Germinal center (tissue), 1 donor: ENCODE data around the gene TMED1.
A peak's percentile ranks its signal among the peaks of the same experiment; 100 is the strongest.
"Not testable (repeated sequence)": the region's sequence is repeated elsewhere in the genome, so short reads cannot be mapped to it uniquely, and the experiment has no call there.

Experiments used
- DNase-seq: peaks from one replicate; pipeline ENCODE4 v3.0.0; 2012; ENCODE audit warnings: mixed read lengths, low spot score

Gene TMED1

GRCh38 chr19:10862561-10863106, 26.6 kb upstream of the TMED1 start:
- no peak for DNase-seq

GRCh38 chr19:10861103-10861651, 25.2 kb upstream of the TMED1 start:
- DNase-seq = peak; percentile 44

- DNase-seq = peak; percentile 61
Observed at GRCh38 chr19:10858204-10858828, 22.3 kb upstream of the TMED1 start.

GRCh38 chr19:10856899-10857298, 20.9 kb upstream of the TMED1 start:
- DNase-seq = not testable (repeated sequence)

- peak; percentile 48 for DNase-seq
Observed at GRCh38 chr19:10855879-10856522, 20.0 kb upstream of the TMED1 start.

GRCh38 chr19:10854350-10855089, 18.5 kb upstream of the TMED1 start:
- no peak for DNase-seq

GRCh38 chr19:10852941-10853340, 16.9 kb upstream of the TMED1 start:
- no peak for DNase-seq

- no peak for DNase-seq
Observed at GRCh38 chr19:10852098-10852800, 16.2 kb upstream of the TMED1 start.

GRCh38 chr19:10850631-10851030, 14.6 kb upstream of the TMED1 start:
- DNase-seq = no peak

GRCh38 chr19:10848230-10848856, 12.3 kb upstream of the TMED1 start, which contains the start of gene C19orf38:
C19orf38 (plus strand) TSS chr19:10848415; CDS start chr19:10848509, 94 bp downstream.
- DNase-seq = no peak

- DNase-seq = no peak
Observed at GRCh38 chr19:10846500-10847202, 10.6 kb upstream of the TMED1 start.

- DNase-seq = no peak
Observed at GRCh38 chr19:10842788-10843187, 6.8 kb upstream of the TMED1 start.

- DNase-seq = no peak
Observed at GRCh38 chr19:10839114-10840050, 3.4 kb upstream of the TMED1 start.

- DNase-seq = no peak
Observed at GRCh38 chr19:10838377-10838776, 2.4 kb upstream of the TMED1 start.

- not testable (repeated sequence) for DNase-seq
Observed at GRCh38 chr19:10837649-10838048, 1.6 kb upstream of the TMED1 start.

GRCh38 chr19:10836479-10837330, 693 bp upstream of the TMED1 start:
- no peak for DNase-seq

GRCh38 chr19:10835089-10835753, 791 bp downstream of the TMED1 start:
- DNase-seq = no peak

- no peak for DNase-seq
Observed at GRCh38 chr19:10832939-10833296, 3.1 kb downstream of the TMED1 start.
